C1 segment of cervical spinal cord (tissue), 14 donors: ENCODE results near the gene SELENOO.

Experiments used
- DNase-seq, 14 donors: peaks; one replicate each; lab custom pipeline; 2025; lab: John Stamatoyannopoulos, UW

SELENOO gene

GRCh38 chr22:50184902-50185374 lies 15.9 kb upstream of the SELENOO start:
- no peak for DNase-seq

GRCh38 chr22:50185375-50186087 lies 15.3 kb upstream of the SELENOO start, which contains the start of gene TRABD:
TSS of gene TRABD (plus strand) at chr22:50185913. CDS start at chr22:50193061, 7,148 bp downstream.
- DNase-seq = peak in 13 of 14 donors; percentile 47 to 92 (median 79)

- no peak for DNase-seq
Observed at GRCh38 chr22:50186181-50186714, 14.6 kb upstream of the SELENOO start.

- DNase-seq = no peak
Observed at GRCh38 chr22:50186761-50187523, 13.9 kb upstream of the SELENOO start.

GRCh38 chr22:50188356-50188755 lies 12.5 kb upstream of the SELENOO start:
- no peak for DNase-seq

GRCh38 chr22:50189184-50189848 lies 11.5 kb upstream of the SELENOO start:
- DNase-seq = no peak

- no peak for DNase-seq
Observed at GRCh38 chr22:50189849-50190181, 11.0 kb upstream of the SELENOO start.

GRCh38 chr22:50190182-50190940 lies 10.4 kb upstream of the SELENOO start:
- DNase-seq = peak in 7 of 14 donors; percentile 28 to 68 (median 52)

- peak in 3 of 14 donors; percentile 16 to 38 (median 31) for DNase-seq
Observed at GRCh38 chr22:50190941-50191741, 9.7 kb upstream of the SELENOO start.

- no peak for DNase-seq
Observed at GRCh38 chr22:50192436-50193204, 8.2 kb upstream of the SELENOO start.

GRCh38 chr22:50193621-50194020 lies 7.2 kb upstream of the SELENOO start:
- no peak for DNase-seq

GRCh38 chr22:50194037-50194805 lies 6.6 kb upstream of the SELENOO start:
- DNase-seq = no peak

- DNase-seq = no peak
Observed at GRCh38 chr22:50196256-50196655, 4.6 kb upstream of the SELENOO start.

GRCh38 chr22:50197000-50197800 lies 3.6 kb upstream of the SELENOO start:
- DNase-seq = no peak

- DNase-seq = no peak
Observed at GRCh38 chr22:50197856-50198623, 2.8 kb upstream of the SELENOO start.

- no peak for DNase-seq
Observed at GRCh38 chr22:50198624-50199017, 2.2 kb upstream of the SELENOO start.

GRCh38 chr22:50199251-50199721 lies 1.5 kb upstream of the SELENOO start:
- DNase-seq = peak in 1 of 14 donors; percentile 89
